Stimulated activated CD8-positive, alpha-beta memory T cell treated with anti-CD3 and anti-CD28 coated beads, Interleukin-2, amount 100 ng/mL, for 1 hour (primary cell): ENCODE data around the gene UVSSA.

ENCODE experiments used
- DNase-seq, 2 donors: peaks; one replicate each; pipeline ENCODE4 v3.0.0-alpha.2; 2020; ENCODE audit warnings: low read depth in 2 of 2

Gene UVSSA

DNA sequence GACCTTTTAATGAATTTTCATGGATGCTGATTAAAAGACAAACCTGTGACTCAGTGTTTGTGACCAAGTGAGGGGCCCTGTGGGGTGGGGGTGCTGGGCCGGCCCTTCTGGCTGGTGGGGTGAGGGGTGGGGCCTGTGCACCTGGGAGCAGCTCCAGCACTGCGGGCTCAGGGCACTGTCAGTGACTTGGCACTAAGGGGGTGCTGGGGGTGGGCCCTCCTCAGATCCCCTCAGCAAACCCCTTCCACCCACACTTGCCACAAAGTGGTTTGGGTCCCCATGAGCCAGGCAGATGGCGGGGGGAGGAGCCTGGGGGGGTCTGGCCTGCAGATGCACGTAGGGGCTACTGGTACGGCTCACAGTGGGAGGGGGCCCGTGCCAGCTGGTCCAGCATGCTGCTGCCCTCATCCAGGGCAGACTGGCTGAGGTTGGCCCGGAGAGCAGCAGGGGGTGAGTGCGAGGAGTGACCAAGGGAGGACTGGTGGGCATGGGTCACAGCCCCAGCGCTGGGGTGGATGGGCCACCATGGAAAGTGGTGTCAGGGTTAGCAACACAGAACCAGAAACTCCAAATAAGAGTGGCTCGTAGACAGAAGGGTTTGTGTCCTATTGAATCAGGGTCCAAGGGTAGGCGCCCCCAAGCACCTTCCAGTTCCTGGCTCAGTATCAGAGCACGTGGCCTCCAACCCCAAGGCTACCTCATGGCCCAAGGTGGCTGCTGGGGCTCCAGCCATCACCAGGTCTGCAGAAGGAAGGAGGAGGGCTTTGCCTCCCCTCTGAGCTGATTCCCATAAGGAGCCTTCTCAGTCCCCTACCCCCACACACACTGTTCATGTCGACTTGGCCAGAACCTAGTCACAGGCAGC, 49.2 kb downstream of the UVSSA start:
- DNase-seq, result no peak

- DNase-seq, result no peak
These were observed 49.9 kb downstream of the UVSSA start for GRCh38 chr4:1396806-1397455.

- no peak for DNase-seq
These were observed 51.9 kb downstream of the UVSSA start for GRCh38 chr4:1398681-1399507.

DNA sequence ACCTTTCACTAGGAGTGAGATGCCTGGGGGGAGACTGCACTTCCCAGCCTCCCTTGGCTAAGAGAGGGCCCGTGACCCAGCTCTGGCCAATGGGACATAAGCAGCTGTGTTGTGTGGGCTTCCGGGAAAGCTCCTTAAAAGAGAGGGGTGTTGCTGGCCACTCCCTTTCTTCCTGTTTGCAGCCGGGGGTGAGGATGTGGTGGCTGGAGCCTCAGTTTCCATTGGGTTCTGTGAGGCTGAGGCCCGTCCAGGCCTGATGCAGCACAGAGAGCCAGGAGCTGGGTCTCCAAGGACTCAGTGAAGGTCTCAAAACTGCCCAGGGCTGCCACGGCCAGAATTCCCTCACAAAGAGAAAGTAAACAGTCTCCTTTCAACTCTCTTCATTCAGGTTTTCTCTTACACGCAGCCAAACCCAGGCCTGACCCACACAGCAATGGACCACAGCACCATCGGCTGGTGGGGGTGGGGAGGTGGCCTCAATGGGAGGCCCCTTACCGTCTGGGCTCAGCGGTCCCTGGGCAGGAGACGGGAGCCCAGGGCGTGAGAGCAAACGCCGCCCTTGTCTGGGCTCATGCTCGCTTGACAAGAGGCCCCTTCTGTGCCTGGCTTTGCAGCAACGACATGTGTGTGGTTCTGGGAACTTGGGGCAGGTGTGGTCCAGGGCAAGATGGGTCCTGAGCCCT, 52.6 kb downstream of the UVSSA start:
- DNase-seq, result no peak

GRCh38 chr4:1400191-1400805, 53.3 kb downstream of the UVSSA start:
- no peak for DNase-seq

DNA sequence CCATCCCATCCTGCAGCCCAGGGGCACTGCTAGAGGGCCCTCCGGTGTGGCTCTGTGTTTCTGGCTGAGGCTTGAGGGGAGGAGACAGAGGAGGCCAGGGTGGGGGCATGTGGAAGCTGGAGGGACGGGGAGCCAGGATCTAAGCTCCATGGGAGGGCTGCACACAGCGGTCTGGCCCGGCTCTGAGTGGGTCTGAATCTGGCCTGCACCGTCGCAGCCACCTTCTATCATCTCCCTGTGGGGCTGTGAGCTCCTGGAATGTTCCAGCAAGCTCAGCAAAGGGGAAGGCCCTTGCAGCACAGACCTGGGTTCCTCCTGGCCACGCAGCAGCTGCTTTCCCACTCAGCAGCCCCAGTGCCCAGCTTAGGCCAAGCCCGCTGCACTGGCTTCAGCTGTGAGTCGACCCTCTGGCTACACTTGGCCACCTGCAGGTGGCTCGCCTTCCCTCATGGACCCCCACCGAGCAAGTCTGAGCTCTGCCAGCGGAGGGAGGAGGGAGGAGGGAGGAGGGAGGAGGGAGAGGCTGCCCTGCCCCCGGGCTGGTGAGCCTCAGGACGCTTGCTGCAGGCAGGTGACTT, 53.9 kb downstream of the UVSSA start:
- DNase-seq, result no peak

DNA sequence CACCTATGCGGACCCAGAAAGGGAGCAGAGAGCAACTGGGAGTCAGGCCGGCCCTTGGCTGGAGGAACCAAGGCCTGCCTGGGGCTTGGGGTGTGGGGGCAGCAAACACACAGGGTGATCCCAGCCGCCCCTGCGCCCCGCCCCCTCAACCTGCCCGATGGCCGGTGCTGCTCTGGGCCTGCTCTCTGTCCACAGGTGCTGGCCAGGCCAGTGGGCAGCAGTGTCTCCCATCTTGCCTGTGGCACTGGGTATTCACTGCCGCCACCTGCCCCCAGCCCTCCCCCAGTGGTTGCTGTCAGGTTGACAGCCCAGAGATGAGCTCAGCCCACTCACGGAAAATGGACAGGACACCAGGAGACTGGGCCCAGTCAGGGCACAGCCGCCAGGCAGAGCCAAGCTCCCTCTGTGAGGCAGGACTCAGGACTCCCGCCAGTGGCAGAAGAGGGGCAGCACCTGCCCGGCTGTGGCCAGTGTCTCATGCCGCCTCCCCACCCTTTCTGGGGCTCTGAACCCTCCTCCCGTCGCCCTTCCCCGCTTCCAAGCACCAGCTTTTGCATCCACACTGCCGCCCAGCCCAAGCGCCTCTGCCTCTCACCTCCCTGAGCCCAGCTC, 54.5 kb downstream of the UVSSA start:
- DNase-seq, result no peak

DNA sequence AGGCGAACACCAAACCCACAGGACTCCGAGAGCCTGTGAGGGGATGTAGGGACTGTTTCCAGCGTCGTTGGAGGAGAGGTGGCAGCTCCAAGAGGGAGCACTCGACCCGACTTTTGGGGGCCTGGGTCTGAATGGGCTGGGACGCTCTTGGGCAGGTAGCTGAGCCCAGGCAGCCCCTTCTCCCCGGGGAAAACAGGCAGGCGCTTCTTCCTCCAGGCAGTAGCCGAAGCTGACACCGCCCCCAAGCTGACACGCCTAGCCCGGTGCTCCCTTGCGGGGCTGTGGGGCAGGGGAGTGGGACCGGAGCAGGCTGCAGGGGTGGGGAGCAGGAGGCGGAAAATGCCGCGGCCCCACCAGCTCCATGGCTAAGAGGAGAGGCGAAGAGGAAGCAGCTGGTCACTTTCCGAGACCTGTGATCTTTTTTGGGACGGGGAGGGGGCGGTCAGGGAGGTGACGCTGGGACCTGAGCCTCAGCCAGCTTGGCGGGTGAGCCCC, 55.1 kb downstream of the UVSSA start:
- no peak for DNase-seq

- no peak for DNase-seq
These were observed 55.6 kb downstream of the UVSSA start for GRCh38 chr4:1402516-1403091.

DNA sequence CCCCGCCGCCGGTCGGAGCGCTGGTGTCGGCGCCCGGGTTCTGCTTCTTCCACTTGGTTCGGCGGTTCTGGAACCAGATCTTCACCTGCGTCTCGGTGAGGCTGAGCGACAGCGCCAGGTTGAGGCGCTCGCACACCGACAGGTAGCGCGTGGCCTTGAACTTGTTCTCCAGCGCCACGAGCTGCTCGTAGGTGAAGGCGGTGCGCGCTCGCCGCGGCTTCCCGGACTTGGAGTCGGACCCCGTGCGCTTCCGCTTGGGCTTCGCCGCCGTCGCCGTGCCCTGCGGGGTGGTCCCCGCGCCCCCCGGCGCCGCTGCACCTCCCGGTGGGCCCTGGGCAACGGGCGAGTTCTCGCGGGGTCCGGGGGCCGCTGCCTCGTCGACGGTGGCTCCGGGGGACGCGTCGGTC, 56.2 kb downstream of the UVSSA start:
- DNase-seq, result no peak

DNA sequence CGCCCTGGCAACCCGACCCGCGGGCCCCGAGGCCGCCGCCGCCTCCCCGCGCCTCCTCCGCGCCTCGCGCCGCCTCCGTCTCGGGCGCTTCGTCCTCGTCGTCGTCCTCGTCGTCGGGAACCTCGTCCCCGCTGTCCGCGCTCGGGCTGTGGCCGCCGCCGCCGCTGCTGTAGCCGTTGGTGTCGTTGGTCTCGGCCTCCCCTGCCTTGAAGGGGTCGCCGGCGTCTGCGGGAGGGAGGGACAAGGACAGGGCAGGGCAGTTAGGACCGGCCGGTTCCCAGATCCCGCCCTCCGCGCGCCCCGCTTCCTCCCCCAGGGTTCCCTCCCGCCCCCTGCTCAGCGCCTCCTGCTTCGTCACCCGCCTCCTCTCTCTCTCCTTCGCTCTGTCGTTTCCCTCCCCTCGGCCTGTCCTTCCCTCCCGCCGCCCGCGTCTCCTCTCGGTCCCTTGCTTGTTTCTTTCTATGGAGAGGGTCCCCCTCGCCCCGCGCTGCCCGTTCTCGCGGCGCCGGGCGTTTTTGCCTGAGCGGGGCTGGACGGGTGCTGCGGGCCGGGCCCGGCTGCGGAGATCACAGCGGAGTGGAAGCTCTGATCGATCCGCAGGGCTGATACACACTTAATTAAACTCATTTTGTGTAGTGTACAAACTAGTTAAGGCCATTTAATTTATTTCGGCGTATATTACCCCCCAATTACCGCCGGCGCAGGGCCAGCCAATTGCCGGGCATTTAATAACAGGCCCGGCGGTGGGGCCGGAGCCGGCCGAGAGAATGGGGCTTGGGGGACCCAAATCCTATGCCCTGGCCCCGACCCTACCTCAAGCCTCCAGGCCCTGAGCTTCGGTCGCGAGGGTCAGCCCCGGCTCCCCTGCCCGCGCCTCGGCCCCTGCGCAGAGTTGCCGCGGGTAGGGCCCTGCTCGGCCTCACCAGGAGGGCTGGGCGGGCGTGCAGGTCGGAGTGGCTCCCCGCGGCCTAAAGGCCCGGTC, 56.9 kb downstream of the UVSSA start:
- no peak for DNase-seq

- DNase-seq, result no peak
These were observed 57.7 kb downstream of the UVSSA start for GRCh38 chr4:1404573-1405253.

DNA sequence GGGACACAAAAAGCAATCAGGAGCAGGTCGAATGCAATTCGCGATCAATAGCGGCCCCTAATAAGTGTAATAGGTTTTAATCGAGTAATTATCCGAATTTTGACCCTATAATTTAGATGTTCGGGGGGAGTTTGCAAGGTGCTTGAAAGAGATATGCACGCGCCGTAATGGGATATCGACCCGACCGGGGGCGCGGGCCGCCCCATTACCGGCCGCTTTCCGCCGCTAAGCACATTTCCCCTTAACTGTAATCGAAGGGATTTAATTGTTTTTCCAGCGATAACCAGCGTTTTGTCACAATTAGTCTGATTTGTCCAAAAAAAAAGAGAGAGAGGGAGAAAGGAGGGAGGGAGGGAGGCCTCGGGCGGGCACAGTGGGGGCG, 58.2 kb downstream of the UVSSA start:
- DNase-seq, result no peak

DNA sequence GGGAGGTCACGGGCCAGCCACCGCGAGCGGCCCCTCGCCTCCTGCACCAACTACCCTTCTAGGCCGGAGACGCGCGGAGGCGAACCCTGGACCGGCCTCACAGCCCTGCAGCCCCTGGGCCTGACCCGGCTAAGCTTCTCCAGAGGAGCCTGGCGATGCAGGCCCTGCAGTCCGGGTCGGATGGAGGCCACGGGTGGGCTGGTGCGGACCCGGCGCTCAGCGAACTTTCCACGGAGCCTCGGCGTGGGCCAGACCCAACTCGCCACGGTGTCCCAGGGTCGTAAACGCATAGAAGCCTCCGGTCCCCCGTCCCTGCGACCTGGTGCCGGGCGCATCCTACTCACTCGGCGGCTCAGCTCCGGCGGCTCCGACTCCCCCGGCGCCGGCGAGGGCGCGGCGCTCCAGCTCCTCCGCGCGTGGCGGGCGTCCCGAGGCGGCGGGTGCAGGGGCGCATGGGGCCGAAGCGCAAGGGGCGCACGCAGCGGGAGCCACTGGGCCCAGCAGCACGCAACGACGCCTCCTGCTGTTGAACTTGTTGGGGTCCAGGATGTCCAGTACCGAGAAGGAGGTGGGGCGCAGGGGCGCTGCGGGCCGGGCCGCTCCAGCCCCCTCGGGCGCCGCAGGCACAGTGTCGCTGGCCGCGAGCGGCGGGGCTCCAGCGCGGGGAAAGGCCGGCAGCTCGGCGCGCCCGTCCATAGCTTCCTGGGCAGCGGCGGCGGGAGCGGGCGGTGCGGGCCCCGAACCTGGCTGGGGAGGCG, 58.8 kb downstream of the UVSSA start:
- DNase-seq, result no peak

GRCh38 chr4:1406394-1406980, 59.5 kb downstream of the UVSSA start, which contains the start of gene NKX1-1:
TSS of gene NKX1-1 (minus strand) at chr4:1406442. CDS start at chr4:1406442, 0 bp downstream.
- no peak for DNase-seq

- DNase-seq, result no peak
These were observed 60.1 kb downstream of the UVSSA start for GRCh38 chr4:1406981-1407656.
